PC-3 (cell line): ENCODE data around the gene CCNI. TPM values are rescaled to one million over a fixed set of nuclear protein-coding genes. Genes with fewer than 3 reads are reported as not detected.
"Not testable (repeated sequence)": the region's sequence is repeated elsewhere in the genome, so short reads cannot be mapped to it uniquely, and the experiment has no call there.

ENCODE experiments used
- ATAC-seq: fragments of 200-7000 bp; cut with Tn5 transposase; 2 replicates; pipeline ENCODE4 v1.9.1; 2020; ENCODE audit warnings: mild to moderate bottlenecking, moderate library complexity
- BruUV-seq: library from RNA; stranded (reverse); fragments of 400-500 nt; replicated peaks from 2 replicates; lab custom pipeline; 2021; lab: Mats Ljungman, UMichigan
- CTCF ChIA-PET: fragments of 300-600 bp; sonication (Branson Sonifier 250); formaldehyde crosslinking; loops from one replicate; lab custom pipeline; 2022; ENCODE audit warnings: antibody characterized with exemption; lab: Charles Lee
- POLR2A ChIA-PET: fragments of 300-600 bp; sonication (Branson Sonifier 250); formaldehyde crosslinking; loops from one replicate; lab custom pipeline; 2022; ENCODE audit warnings: antibody characterized with exemption; ENCODE audit not compliant: unreplicated experiment; lab: Charles Lee
- DNase-seq: peaks from one replicate; pipeline ENCODE4 v3.0.0-alpha.2; 2015
- H2AFZ ChIP-seq: fragments of 300-600 bp; sonication (generic); 2 replicates; pipeline ENCODE4 v1.6.0; 2016; ENCODE audit warnings: antibody characterized with exemption, low read length
- H3F3A ChIP-seq: fragments of 300-600 bp; sonication (generic); one replicate; pipeline ENCODE4 v1.6.0; 2017; ENCODE audit warnings: antibody characterized with exemption, low read length, control low read depth, mild to moderate bottlenecking; ENCODE audit not compliant: unreplicated experiment
- H3K27ac ChIP-seq: fragments of 300-600 bp; sonication (generic); 2 replicates; pipeline ENCODE4 v1.5.1; 2016; ENCODE audit warnings: mild to moderate bottlenecking, low read length
- H3K27me3 ChIP-seq: fragments of 300-600 bp; sonication (generic); 2 replicates; pipeline ENCODE4 v1.6.1; 2016; ENCODE audit warnings: low read length, mixed read lengths
- H3K36me3 ChIP-seq: fragments of 300-600 bp; sonication (generic); 2 replicates; pipeline ENCODE4 v1.6.1; 2016; ENCODE audit warnings: low read depth, mixed run types, low read length, mixed read lengths
- H3K4me1 ChIP-seq: fragments of 300-600 bp; sonication (generic); 2 replicates; pipeline ENCODE4 v1.5.1; 2016; ENCODE audit warnings: low read length; ENCODE audit not compliant: insufficient read depth
- H3K4me2 ChIP-seq: fragments of 300-600 bp; sonication (generic); 2 replicates; pipeline ENCODE4 v1.6.0; 2016; ENCODE audit warnings: low read length
- H3K4me3 ChIP-seq: fragments of 300-600 bp; sonication (generic); 2 replicates; pipeline ENCODE4 v1.5.1; 2016; ENCODE audit warnings: mild to moderate bottlenecking, low read length, mixed read lengths
- H3K79me2 ChIP-seq: fragments of 300-600 bp; sonication (generic); 2 replicates; pipeline ENCODE4 v1.6.1; 2017; ENCODE audit warnings: low read length, mixed read lengths
- H3K9ac ChIP-seq: fragments of 300-600 bp; sonication (generic); 2 replicates; pipeline ENCODE4 v1.6.0; 2016; ENCODE audit warnings: mild to moderate bottlenecking, low read length
- H3K9me2 ChIP-seq: fragments of 300-600 bp; sonication (generic); replicated peaks from 2 replicates; pipeline ENCODE4 v1.6.1; 2016; ENCODE audit warnings: mixed run types, low read length, mixed read lengths
- H3K9me3 ChIP-seq: fragments of 300-600 bp; sonication (generic); 2 replicates; pipeline ENCODE4 v1.6.1; 2016; ENCODE audit warnings: low read length, mixed read lengths
- H4K20me1 ChIP-seq: fragments of 300-600 bp; sonication (generic); 2 replicates; pipeline ENCODE4 v1.6.1; 2016; ENCODE audit warnings: low read length, mixed read lengths
- EZH2 ChIP-seq: fragments of 300-600 bp; sonication (generic); IDR thresholded peaks from one replicate; pipeline ENCODE4 v1.6.1; 2017; ENCODE audit warnings: antibody characterized with exemption, mild to moderate bottlenecking, low read length; ENCODE audit not compliant: unreplicated experiment
- EZH2phosphoT487 ChIP-seq: fragments of 300-600 bp; sonication (generic); IDR thresholded peaks from 2 replicates; pipeline ENCODE4 v1.6.1; 2018; ENCODE audit warnings: mild to moderate bottlenecking, antibody characterized with exemption, low read length, borderline replicate concordance
- intact Hi-C: fragments of 100-400 bp; cut with micrococcal nuclease; formaldehyde crosslinking; loops from 2 replicates; pipeline ENCODE4 v1.9.0; 2023
- total RNA-seq: library from RNA; depleted of rRNA; stranded (reverse); fragments of >200 nt; gene quantifications from 2 replicates; pipeline ENCODE4 v1.2.3, GENCODE V29; 2014
- TF ChIP-seq, protein P1 (sequence below): fragments of 300-600 bp; sonication (generic); conservative IDR thresholded peaks from 2 replicates; pipeline ENCODE4 v1.5.1; 2017; ENCODE audit warnings: antibody characterized with exemption, low read depth, mild to moderate bottlenecking, low read length

CCNI gene
- total RNA-seq, 1 experiment from 2014 or later = 60.1 TPM

DNA sequence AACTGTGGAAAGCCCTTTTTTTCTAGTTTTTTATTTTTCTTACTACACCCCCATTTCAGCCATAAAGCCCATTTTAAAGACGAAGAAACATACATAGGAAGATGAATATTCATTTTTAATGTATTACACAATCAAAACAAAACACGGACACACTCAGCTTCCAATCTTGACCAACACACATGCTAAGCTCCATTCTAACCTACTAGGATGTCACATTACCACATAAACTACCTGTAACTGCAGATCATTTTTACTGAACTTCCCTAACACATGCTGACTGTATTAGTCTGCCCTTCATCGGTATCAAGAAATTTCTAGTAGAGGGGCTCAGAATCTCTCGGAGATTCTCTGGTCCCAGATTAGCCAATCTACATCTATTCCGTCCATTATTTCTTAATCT is 1.8 kb downstream of the CCNI start:
- Histone ChIP-seq H3K9me2 (no peaks in the 10 kb centered on the region), H4K20me1 (peaks cover 35% of the 10 kb centered on the region), H3K36me3 (no peaks in the 10 kb centered on the region), H3K79me2 (peaks cover 65% of the 10 kb centered on the region), H3K4me1 (peaks cover 25% of the 10 kb centered on the region), H2AFZ (0 out of 2 replicates have a peak overlapping the region, but pooled peaks have one; percentile 6), H3K9ac (peak overlapping the region; percentile 63), H3K4me2 (peak overlapping the region; percentile 96), H3K27ac (no peak overlapping the region), H3K9me3 (no peaks in the 10 kb centered on the region), H3F3A (no peaks in the 10 kb centered on the region), H3K27me3 (no peaks in the 10 kb centered on the region), H3K4me3 (peak overlapping the region; percentile 94)
- BruUV-seq = no TSS peak
- TF ChIP-seq EZH2phosphoT487 = no peak
- DNase-seq (no peak), ATAC-seq (no peak)
- CTCF ChIA-PET = interaction anchor here (1.2 kb wide), 1 partner anchor 129 kb away, joined by 3 read pairs; no protein-coding TSS in a partner anchor
- POLR2A ChIA-PET = interaction anchor here (0.6 to 0.7 kb wide), 2 partner anchors 25 to 29 kb away, joined by 3 read pairs; no protein-coding TSS in a partner anchor
- intact Hi-C loops = no loop called here

GRCh38 chr4:77073106-77073809 is 2.5 kb downstream of the CCNI start:
- Histone ChIP-seq H3K4me3 (peak overlapping the region; percentile 94), H3K9me2 (no peaks in the 10 kb centered on the region), H3K36me3 (no peaks in the 10 kb centered on the region), H3K4me2 (peak overlapping the region; percentile 96), H3F3A (no peaks in the 10 kb centered on the region), H3K27ac (no peak overlapping the region), H3K79me2 (peaks cover 72% of the 10 kb centered on the region), H3K9ac (peak overlapping the region; percentile 63; the same call in 1 of the 2 replicates), H3K4me1 (peaks cover 25% of the 10 kb centered on the region), H3K9me3 (no peaks in the 10 kb centered on the region), H4K20me1 (peaks cover 35% of the 10 kb centered on the region), H3K27me3 (no peaks in the 10 kb centered on the region), H2AFZ (0 out of 2 replicates have a peak overlapping the region, but pooled peaks have one; percentile 6)
- intact Hi-C loops = no loop called here
- ChIA-PET POLR2A (interaction anchor here (0.5 kb wide), 1 partner anchor 73 kb away, joined by 4 read pairs; no protein-coding TSS in a partner anchor), CTCF (interaction anchor here (1.2 kb wide), 1 partner anchor 130 kb away, joined by 3 read pairs; no protein-coding TSS in a partner anchor)
- TF ChIP-seq, protein P1, sequence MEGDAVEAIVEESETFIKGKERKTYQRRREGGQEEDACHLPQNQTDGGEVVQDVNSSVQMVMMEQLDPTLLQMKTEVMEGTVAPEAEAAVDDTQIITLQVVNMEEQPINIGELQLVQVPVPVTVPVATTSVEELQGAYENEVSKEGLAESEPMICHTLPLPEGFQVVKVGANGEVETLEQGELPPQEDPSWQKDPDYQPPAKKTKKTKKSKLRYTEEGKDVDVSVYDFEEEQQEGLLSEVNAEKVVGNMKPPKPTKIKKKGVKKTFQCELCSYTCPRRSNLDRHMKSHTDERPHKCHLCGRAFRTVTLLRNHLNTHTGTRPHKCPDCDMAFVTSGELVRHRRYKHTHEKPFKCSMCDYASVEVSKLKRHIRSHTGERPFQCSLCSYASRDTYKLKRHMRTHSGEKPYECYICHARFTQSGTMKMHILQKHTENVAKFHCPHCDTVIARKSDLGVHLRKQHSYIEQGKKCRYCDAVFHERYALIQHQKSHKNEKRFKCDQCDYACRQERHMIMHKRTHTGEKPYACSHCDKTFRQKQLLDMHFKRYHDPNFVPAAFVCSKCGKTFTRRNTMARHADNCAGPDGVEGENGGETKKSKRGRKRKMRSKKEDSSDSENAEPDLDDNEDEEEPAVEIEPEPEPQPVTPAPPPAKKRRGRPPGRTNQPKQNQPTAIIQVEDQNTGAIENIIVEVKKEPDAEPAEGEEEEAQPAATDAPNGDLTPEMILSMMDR = no peak
- TF ChIP-seq EZH2 (no peak), EZH2phosphoT487 (no peak)
- DNase-seq (no peak), ATAC-seq (0 out of 2 replicates have a peak, but pooled peaks have one; percentile 6)
- no TSS peak for BruUV-seq

- no peak overlapping the region for H3K9ac ChIP-seq
- POLR2A ChIA-PET = no interaction called here
- no peaks in the 10 kb centered on the region for H3K9me2 ChIP-seq
- no peaks in the 10 kb centered on the region for H3K9me3 ChIP-seq
- no peaks in the 10 kb centered on the region for H3K27me3 ChIP-seq
- no TSS peak for BruUV-seq
- intact Hi-C loops = no loop called here
- no peaks in the 10 kb centered on the region for H3F3A ChIP-seq
- peaks cover 82% of the 10 kb centered on the region for H3K79me2 ChIP-seq
- ATAC-seq = no peak
- CTCF ChIA-PET = no interaction called here
- TF ChIP-seq EZH2 = no peak
- TF ChIP-seq EZH2phosphoT487 = no peak
- TF ChIP-seq, protein P1 = no peak
- H3K4me1 ChIP-seq = peaks cover 24% of the 10 kb centered on the region
- H2AFZ ChIP-seq = no peak overlapping the region
- H3K36me3 ChIP-seq = no peaks in the 10 kb centered on the region
- H4K20me1 ChIP-seq = peaks cover 35% of the 10 kb centered on the region
- H3K4me2 ChIP-seq = peak overlapping the region; percentile 96
- H3K27ac ChIP-seq = no peak overlapping the region
- DNase-seq = peak; percentile 29
- H3K4me3 ChIP-seq = peak overlapping the region; percentile 94
These were observed 3.5 kb downstream of the CCNI start for GRCh38 chr4:77072195-77072753.

GRCh38 chr4:77069514-77069913 is 6.3 kb downstream of the CCNI start:
- POLR2A ChIA-PET = interaction anchor here (0.6 kb wide), 3 partner anchors 28 to 546 kb away, joined by 5 to 11 read pairs (median 8); no protein-coding TSS in a partner anchor
- H3K4me2 ChIP-seq, H3F3A ChIP-seq, H3K9ac ChIP-seq, H2AFZ ChIP-seq, H3K9me3 ChIP-seq, CTCF ChIA-PET, ATAC-seq, DNase-seq, H3K27ac ChIP-seq, H3K9me2 ChIP-seq, H3K4me3 ChIP-seq, BruUV-seq, H3K27me3 ChIP-seq, intact Hi-C loops: not testable (repeated sequence)
- Histone ChIP-seq H3K36me3 (0 out of 2 replicates have a peak, but pooled peaks cover 10% of the 10 kb centered on the region), H3K79me2 (peaks cover 82% of the 10 kb centered on the region), H3K4me1 (peaks cover 19% of the 10 kb centered on the region), H4K20me1 (peaks cover 34% of the 10 kb centered on the region)
